Activated T-cell treated with anti-CD3 and anti-CD28 coated beads, Interleukin-2, amount 50 U/mL, for 48 hours (primary cell): ENCODE data around the gene SVIL.
"Not testable (repeated sequence)": the region's sequence is repeated elsewhere in the genome, so short reads cannot be mapped to it uniquely, and the experiment has no call there.

ENCODE experiments used
- DNase-seq, 2 experiments: peaks; one replicate each; pipeline ENCODE4 v3.0.0-alpha.2; 2020

Gene SVIL

DNA sequence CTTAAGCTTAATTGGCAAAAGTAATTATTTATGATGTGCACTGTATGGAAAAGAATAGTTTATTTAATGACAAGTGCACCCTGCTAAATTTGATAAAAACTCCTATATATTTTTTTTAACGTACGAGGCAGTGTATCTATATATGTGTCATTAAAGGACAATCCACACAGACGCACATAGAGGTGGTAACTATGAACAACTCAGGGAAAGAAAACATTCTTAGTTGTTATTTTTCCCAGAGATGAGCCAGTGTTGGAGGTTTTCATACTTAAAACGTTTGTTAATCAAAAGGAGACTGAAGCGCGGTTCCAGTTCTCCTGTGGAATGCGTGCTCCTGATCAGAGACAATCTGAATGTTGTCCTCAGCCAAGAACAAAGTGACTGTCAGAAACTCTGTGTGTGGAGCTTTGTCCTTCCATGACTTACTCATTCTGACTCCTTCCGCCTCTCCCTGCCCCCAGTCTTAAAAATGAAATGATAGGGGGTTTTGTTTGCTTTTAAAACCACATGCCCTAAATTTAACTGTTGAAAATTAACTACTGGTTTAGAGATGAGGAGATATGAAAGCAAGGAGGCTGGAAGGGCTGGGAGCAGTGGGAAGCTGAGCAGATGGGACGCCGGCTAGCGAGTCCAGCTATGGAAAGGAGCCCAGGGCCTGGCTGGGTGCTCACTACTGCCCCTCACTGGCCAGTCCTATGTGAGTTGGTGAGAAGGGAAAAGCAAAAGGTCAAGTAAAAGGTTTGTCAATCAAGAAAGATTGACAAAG, 99.6 kb downstream of the SVIL start:
- DNase-seq = peak in 1 of 2 experiments; percentile 21

DNA sequence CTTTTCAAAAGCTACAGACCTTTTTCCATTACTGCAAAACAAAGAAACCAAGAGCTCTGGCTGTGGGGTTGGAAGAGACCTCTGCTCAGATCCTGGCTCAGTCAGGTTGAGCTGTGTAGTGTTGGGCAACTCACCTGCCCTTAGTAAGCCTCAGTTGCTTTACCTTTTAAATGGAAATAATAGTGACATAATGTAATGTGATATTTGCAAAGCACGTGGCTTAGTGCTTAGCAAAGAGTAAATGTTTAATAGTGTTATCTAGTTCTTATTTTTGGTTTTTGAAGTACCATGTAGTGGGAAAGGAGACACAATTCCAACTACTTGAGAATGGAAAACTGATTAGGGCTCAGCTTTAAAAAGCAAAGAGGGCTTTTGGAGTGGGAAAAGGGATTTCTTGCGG, 100.2 kb downstream of the SVIL start:
- no peak for DNase-seq

DNA sequence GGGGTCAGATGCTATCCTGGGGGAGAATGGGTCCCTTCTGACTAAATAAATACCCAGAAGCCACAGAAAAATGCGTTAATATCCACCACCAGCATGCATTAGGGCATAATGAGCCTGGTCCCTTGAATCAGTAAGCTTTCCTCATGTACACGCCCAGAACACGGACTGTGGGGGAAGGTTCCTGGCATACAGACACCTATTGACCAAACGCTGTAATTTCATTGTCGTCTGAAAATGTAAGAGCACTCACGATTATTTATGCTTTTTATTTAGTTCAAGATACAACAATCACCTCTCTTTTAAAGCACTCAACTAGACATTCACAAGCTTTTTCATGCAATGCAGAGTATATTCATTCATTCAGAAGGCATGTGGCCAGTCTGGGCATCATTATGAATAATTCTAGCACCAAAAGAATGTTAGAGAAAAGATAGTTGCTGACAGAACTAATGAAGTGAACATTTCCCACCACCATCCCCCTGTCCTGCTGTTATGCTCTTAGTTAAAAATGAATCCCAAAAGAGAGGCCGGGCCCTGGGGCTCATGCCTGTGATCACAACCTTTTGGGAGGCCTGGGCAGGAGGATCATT, 101.0 kb downstream of the SVIL start:
- no peak for DNase-seq

DNA sequence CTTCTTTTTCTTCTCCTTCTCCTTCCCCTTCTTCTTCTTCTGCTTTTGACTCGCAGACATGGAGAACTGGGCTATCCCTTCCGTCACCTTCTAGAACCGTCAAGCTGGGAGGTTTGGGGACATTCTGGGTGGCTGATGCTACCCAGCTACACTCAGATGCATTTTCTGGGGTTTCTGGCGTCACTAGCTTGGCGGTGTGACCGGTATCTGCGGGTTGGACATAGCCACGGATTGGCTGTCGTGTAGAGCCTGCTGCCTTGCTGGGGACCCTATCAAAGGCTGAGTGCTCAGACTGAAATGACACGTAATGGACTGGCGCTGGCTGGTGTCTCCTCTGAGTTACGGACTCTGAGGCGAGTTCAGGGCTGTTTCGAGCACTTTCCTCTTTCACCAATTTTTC, 101.7 kb downstream of the SVIL start:
- no peak for DNase-seq

DNA sequence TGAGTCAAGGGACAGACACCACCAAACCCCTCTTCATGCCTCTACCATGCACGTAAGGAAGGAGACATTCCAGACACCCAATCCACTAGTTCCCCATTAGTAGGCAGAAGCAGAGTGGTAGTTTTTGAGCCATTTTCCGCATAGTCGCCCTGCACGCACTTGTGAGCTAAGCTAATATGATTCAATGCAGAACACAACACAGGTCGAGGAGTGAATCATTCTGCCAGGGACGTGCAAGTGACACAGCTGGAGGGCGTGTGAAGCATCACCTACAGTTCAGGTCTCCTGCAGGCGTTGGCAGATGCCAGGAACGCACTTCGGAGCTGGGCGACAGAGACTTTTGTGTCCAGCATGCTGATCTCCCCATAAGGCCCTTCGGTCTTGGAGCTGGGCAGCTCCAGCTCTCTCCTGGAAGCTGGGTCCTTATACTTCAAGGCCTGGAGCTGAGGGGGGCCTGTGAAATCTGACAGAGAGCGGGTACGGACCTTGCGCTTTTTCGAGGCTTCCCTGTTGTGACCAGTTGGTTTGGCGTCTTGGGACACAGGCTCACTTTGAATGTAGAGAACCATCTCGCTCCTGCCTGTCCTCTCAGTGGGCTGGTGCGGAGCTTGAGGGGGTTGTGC, 102.4 kb downstream of the SVIL start:
- DNase-seq = no peak

DNA sequence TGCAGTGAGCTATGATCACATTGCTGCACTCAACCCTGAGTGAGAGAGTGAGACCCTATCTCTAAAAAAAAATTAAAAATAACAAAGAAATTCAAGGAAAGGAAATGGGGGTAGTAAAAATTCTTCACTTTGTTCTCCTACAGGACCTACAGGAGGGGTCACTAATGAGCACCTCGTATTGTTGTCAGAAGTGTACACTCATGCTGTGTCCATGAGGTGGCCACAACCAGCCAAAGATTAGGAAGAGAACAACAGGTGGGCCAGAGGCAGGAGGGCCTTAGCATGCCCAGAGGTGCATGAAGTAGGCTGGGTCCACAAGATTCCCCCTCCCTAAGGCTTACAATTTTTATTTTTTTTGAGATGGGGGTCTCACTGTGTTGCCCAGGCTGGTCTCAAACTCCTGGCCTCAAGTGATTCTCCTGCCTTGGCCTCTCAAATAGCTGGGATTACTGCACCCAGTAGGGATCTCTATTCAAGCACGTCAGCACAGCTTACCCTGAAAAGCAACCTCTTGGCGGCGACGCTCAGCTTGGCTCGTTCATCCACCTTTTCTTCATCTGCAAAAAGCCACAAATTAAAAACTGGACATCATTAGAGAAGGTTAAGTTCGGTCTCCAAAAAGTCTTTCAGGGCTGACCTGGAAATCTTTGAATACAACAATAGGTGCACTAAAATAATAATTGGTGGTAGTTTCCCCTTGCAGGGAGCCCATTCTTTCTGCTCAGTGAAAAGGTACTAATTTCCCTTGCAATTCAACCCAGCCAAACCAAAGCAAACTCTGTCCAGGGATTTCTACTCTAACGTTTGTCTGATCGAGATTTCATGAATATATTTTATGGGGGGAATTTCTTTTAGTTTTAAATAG, 104.4 kb downstream of the SVIL start:
- DNase-seq = no peak

DNA sequence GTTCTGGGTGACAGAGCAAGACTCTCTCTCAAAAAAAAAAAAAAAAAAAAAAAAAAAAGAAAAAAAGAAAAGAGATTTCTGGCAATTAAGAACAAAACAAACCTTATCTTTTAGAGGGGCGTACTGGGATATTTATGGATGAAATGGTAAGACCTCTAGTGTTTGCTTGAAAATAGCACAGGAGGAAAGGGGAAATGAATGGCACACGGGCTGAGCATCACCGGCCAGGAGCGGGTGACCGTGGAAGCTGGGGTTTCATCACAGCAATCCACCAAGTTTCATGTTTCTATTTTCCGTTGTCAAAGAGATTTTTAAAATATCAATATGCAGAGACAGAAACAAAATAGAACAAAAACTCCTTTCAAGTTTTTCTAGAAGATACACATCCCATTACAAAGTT, 105.6 kb downstream of the SVIL start:
- DNase-seq = no peak

DNA sequence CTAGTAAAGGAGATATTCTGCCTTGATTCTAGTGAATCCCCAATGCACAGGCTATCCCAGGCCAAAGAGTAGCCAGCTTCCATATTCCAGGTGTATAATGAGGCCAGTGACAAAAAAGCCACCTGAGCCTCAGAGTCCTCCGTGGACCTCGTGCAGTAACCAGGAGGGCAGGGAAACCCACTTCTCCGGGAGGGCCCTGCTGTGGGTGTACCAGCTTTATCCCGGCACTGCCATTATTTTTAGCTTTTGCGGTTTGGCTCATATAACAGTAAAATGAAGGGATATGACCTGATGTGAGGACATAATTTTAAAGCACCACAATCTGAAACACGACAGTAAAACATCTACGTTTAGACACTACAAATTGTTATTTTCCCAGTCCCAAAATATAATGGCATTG, 109.0 kb downstream of the SVIL start:
- no peak for DNase-seq

DNA sequence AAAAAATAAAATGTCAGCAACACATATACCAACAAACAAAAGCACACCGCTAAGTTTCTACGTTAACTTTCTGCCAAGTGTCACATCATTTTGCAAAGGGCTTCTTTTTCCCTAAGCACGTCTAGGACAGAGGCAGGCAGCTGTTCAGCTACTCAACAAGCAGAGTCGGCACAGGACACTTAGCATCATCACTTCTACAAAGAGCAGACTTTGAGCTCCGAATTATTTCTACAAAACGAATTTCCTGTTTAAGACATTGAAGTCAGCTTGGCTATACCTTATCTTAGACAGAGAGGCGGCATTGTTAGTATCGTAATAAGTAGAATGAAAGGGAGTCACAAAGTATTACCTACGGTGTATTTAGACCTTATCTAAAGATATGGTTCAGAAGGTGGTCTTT, 110.1 kb downstream of the SVIL start:
- no peak for DNase-seq

DNA sequence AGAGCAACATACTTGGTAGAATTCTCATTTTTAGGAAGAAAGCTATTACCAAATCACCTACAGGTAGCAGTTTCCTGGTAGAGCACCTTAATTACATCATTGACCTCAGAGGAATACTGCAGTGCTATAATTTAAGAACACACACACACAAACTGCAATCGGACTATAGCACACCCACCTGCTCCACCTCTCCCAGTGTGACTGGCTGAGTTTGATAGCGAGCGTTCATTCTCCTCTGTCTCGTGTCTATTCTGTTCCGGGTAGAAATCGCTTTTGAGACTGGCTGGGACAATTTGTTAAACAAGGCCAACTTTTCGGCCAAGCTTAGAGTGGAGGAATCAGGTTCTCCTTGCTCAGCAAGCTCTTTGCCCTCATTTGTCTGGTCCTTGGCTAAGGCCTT, 110.5 kb downstream of the SVIL start:
- DNase-seq = no peak

DNA sequence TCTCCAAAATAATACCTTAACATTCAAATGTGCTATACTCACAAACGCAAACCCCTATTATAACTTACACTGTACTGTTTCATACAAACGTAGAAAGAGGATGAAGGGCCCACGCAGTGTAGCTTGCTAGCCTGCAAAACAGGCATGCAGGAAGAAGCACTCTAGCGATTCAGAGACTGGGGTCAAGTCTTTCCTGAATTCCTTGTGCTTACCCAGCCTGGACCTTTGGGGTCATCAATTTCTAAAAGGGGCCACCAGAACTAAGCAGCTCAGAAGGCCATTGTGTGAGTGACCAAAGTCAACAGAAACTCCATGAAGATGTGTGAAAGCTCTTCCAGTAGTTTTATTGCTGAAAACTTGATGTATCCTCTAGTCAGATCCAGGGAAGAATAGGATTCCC, 111.9 kb downstream of the SVIL start:
- DNase-seq = no peak

DNA sequence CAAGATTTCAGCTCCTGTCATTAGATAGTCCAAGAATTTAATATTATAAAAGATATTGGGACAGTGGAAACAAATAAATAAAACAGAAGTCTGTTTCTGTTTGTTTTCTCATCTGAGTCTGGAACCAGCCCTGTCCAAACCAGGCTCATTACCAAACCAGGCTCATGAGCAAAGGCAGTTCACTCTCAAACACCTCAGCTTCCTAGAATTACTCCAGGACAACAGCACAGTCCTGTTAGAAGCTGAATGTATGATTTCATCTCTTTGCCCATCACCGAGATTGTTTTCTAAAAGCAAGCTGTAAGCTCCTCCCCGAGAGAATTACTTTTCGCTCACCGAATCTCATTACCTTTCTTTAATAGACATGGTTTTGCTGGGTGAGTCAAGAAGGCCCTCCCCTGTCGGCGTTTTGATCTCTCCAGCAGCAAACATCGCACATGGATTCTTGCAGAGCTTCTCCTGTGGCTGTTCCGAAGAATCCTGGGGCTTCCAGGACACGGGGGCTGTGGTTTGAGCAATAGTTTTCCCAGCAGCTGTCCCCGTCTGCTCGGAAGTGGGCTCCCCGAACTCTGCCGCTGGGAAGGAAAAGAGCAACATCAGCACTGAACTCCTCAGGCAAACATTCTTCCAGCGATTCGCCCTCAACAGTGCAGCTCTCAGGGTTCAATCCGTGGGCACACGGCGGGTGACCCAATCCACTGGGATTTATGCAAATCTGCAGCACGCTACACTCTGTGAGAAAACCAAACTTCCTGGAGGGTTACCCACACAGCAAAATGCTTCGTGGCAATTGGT, 112.5 kb downstream of the SVIL start:
- DNase-seq = no peak

DNA sequence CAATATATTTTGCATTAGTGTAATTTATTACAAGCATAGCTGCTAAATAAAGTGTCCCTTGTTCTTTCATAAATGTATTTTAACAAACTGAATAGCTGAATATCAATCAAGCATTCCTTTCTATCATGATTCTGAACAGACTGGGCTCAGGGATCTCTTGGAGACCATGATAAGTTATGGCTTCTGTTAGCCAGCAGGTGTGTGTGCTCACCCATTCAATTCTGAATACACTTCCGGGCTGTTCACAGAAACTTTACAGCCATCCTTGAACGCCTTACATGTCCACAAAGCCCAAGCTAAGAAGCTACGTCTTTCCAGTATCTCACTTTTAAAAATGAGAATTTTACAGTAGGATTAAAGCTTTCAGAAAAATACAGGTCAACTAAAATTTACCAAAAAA, 115.1 kb downstream of the SVIL start:
- DNase-seq = no peak

DNA sequence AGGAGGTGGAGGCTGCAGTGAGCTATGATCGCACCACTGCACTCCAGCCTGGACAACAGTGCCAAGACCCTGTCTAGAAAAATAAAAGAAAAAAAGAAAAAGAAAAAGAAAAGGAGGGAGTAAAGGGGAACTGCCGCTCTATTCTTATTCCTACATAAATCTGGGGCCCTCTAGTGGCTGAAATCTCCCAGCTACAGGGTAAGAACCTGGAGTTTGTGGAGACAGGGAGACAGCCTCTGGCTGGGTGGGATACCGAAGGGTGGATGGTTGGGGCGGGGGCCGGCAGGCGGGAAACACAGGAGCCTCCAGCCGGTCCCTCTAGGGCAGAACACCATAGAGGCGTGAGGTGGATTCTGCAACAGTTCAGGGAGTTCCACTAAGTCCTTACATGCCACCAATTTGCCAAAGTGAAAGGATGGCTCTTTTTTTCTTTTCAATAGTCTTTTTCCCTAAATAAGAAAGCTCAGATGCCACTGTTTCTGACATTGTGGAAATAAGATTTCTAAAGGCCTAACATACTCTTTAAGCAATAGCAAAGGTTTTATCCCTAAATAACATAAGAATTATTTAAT, 117.3 kb downstream of the SVIL start:
- DNase-seq = no peak

DNA sequence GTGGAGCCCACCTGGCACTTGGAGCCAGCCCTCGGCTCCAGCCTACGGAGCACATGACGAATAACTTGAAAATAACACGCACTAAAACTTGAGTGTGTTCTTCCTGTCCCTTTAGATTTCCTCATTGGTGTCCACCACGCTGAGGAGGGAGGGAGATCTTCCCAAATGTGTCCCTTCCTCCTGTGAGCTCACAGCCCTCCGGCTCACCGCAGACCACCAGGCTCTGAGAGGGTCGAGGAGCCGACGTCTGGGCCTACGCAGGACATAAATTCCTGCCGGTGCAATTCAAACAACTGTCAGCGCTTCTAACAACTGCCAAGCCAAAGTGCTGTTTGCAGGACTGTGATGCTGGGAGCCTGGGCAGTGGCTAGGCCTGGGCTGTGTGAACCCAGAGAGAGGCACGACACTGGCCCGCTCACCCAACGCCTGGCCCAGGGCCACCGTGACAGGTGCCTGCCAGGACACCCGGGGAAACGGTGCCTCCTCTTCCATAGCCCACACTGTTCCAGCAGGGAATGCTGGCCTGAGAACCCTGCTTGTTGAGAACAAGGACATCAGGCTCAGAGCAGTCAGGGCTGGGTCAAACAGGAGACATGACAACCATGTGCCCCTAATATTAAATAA, 118.3 kb downstream of the SVIL start:
- DNase-seq = not testable (repeated sequence)

DNA sequence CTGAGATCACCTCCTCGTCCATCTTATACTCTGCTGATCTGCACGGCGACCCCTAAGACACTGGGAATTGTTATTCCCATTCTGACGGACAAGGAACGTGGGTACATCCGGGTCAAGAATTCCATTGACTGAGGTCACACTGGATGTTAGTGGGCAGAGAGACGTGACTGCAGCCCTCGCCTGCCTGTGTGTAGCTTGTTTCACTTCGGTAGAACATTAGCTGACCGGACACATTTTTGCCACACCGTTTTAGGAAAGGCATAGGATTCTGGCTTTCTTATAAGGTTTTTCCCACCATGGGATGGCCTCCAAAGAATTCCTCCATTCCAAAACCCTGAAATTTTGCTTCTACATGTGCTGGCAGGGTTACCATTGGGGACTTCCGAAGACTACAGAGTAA, 118.9 kb downstream of the SVIL start:
- not testable (repeated sequence) for DNase-seq

DNA sequence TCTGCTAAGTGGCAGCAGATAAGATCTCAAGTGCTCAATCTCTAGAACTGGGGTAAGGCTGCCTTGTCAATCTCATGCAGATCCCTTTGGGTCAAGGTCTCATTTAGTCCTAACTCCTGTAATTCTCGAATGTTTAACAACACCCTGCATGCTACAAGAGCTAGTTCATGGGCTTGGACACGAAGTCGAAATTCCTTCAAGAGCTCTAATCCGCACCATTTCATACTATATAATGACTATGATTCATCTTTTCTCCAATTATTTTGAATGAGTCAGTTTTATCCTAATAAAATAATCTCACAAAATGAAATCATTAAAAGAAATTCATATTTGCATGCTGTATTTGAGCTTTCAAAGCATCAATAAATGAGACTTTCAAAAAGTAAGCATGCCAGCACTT, 119.7 kb downstream of the SVIL start:
- not testable (repeated sequence) for DNase-seq

DNA sequence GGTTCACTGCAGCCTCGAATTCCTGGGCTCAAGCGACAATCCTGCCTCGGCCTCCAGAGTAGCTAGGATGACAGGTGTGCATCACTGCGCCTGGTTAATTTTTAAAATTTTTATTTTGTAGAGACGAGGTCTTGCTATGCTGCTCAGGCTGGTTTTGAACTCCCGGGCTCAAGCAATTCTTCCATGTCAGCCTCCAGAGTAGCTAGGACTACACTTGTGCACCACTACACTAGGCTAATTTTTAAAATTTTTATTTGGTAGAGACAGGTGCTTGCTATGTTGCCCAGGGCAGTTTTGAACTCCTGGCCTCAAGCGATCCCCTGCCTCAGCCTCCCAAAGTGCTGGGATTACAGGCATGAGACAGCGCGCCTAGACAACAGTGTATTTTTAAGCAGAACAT, 120.5 kb downstream of the SVIL start:
- DNase-seq = no peak

DNA sequence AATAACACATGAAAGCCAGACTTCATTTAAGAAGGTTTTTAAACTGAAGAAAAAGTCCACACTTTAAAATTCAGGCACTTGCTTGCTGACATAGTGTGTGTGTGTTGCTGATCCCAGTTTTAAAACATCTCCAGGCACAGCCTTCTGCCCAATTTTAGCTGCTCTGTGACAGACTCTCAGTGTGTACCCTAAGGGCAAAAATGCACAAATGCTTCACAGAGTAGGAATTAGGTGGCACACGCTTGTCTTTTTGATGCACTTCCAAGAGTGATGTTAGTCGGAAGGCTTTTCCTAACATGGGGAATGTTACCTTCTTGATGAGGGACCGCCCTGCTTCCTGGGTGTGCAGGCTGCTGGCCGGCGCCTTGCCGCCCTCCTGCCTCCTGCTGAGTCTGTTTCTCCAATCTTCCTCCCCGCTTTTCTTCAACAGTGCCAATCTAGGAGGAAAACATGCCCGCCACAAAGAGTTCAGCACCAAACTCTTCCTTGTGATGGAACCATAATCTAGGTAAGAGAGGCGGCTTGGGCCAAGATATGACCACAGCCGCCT, 122.3 kb downstream of the SVIL start:
- no peak for DNase-seq

DNA sequence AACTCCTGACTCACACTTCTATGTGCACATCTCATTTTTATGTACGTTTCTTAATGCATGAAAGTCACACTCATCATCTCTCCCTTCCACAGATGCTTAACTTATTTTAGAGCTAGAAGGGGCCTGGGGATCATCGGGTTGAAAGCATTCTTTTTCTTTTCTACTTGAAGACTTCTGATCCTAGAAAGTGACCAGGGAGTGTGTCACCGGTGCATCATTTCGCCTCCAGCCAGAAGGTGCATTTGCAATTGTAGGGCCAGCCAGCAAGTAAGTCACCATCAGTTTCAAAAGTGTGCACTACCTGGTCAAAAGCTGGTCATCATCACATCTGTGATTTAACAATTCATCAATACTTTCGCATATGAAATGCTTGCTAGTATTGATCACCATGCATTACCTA, 123.0 kb downstream of the SVIL start:
- not testable (repeated sequence) for DNase-seq

DNA sequence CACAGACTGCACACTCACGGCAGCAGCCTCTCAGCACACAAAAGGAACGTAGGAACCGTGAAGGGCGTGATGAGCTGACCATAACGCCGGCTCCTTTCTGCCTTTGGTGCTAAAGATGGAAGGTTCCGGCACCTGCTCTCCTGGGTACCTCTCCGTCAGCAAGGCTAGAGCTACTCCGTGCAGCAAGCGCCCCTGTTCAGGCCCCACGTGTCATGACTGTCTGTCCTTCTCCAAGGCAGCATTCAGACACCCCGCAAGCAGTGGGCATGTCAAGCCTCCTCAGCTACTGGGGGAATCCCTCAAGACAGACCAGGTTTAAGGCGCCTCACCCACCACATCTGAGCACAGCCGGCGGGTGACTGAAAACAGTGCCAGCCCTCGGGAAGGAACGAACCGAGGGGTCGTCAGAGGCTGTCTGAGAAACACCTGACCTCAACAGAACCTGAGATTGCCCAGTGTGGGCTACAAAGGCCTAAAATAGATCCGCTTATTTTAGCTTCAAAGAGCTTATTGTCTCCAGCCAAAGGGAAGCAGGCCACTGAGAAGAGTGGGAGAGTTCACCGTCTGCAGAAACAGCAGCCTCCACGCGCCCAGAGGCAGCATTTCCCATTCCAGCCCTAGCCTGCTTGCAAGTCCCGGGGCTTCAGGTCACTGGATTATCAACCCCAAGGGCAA, 124.2 kb downstream of the SVIL start:
- not testable (repeated sequence) for DNase-seq
